Activated B cell treated with CpG ODN at 0.5 μM for 24 hours (primary cell): ENCODE measurements around the gene TMEM184B. TPM values are rescaled to one million over a fixed set of nuclear protein-coding genes. Genes with fewer than 3 reads are reported as not detected.

Source experiments
- ATAC-seq: fragments of 200-7000 bp; cut with Tn5 transposase; one replicate; pipeline ENCODE4 v1.10.0; 2021; ENCODE audit warnings: low read depth, mild to moderate bottlenecking, moderate library complexity
- CTCF ChIA-PET: fragments of 350-600 bp; sonication (Branson Sonifier 250); formaldehyde crosslinking; loops from one replicate; lab custom pipeline; 2021; ENCODE audit warnings: antibody characterized with exemption; lab: Charles Lee
- POLR2A ChIA-PET: fragments of 350-600 bp; sonication (Branson Sonifier 250); formaldehyde crosslinking; loops from one replicate; lab custom pipeline; 2021; ENCODE audit warnings: antibody characterized with exemption; lab: Charles Lee
- DNase-seq: peaks from one replicate; pipeline ENCODE4 v3.0.0; 2022
- H3K27ac Mint-ChIP-seq: one replicate; pipeline ENCODE4 v1.8.0; 2020; ENCODE audit warnings: mixed read lengths
- H3K27me3 Mint-ChIP-seq: one replicate; pipeline ENCODE4 v1.8.0; 2021; ENCODE audit warnings: mixed read lengths
- H3K36me3 Mint-ChIP-seq: one replicate; pipeline ENCODE4 v1.8.0; 2021; ENCODE audit warnings: low read depth, mixed read lengths
- H3K4me1 Mint-ChIP-seq: one replicate; pipeline ENCODE4 v1.8.0; 2021; ENCODE audit warnings: mixed read lengths
- H3K4me3 Mint-ChIP-seq: one replicate; pipeline ENCODE4 v1.8.0; 2020; ENCODE audit warnings: mild to moderate bottlenecking, mixed read lengths
- H3K9me3 Mint-ChIP-seq: one replicate; pipeline ENCODE4 v1.8.0; 2020; ENCODE audit warnings: mixed read lengths
- intact Hi-C: fragments of 100-400 bp; cut with micrococcal nuclease; formaldehyde crosslinking; loops from one replicate; pipeline ENCODE4 v1.15.1; 2024
- total RNA-seq: library from RNA; stranded (reverse); gene quantifications from 2 replicates; pipeline ENCODE4 v1.2.3, GENCODE V29; 2022
- TF ChIP-seq, protein P1 (sequence below): fragments of 200-600 bp; IDR thresholded peaks from one replicate; pipeline ENCODE4 v1.8.0; 2022; ENCODE audit warnings: antibody characterized with exemption, mild to moderate bottlenecking

TMEM184B gene
- total RNA-seq, 1 donor from 2014 or later = 24.0 TPM

DNA sequence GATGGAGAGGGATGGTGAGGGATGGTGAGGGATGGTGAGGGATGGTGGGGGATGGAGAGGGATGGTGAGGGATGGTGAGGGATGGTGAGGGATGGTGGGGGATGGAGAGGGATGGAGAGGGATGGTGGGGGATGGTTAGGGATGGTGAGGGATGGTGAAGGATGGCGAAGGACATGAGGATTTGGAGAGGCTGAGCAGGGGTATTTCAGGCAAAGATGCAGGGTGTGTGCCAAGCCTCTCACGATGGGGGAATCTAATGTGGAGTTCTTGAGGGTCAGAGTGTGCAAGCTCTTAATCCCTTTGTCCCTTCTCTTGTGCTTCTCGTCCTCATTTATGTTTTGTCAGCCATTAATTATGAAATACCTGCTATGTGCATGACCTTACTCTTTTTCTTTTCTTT is 83.7 kb downstream of the TMEM184B start:
- Mint-ChIP-seq H3K27me3 (peaks cover 23% of the 10 kb centered on the region), H3K36me3 (no peaks in the 10 kb centered on the region), H3K9me3 (no peaks in the 10 kb centered on the region), H3K4me3 (no peak overlapping the region), H3K27ac (no peak overlapping the region), H3K4me1 (no peaks in the 10 kb centered on the region)
- TF ChIP-seq, protein P1, sequence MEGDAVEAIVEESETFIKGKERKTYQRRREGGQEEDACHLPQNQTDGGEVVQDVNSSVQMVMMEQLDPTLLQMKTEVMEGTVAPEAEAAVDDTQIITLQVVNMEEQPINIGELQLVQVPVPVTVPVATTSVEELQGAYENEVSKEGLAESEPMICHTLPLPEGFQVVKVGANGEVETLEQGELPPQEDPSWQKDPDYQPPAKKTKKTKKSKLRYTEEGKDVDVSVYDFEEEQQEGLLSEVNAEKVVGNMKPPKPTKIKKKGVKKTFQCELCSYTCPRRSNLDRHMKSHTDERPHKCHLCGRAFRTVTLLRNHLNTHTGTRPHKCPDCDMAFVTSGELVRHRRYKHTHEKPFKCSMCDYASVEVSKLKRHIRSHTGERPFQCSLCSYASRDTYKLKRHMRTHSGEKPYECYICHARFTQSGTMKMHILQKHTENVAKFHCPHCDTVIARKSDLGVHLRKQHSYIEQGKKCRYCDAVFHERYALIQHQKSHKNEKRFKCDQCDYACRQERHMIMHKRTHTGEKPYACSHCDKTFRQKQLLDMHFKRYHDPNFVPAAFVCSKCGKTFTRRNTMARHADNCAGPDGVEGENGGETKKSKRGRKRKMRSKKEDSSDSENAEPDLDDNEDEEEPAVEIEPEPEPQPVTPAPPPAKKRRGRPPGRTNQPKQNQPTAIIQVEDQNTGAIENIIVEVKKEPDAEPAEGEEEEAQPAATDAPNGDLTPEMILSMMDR = no peak
- ATAC-seq (no peak), DNase-seq (no peak)
- intact Hi-C loops = no loop called here
- ChIA-PET POLR2A (interaction anchor here (1.5 kb wide), 1 partner anchor 13 kb away, joined by 3 read pairs; the partner anchor contains the start of gene MAFF), CTCF (no interaction called here)

DNA sequence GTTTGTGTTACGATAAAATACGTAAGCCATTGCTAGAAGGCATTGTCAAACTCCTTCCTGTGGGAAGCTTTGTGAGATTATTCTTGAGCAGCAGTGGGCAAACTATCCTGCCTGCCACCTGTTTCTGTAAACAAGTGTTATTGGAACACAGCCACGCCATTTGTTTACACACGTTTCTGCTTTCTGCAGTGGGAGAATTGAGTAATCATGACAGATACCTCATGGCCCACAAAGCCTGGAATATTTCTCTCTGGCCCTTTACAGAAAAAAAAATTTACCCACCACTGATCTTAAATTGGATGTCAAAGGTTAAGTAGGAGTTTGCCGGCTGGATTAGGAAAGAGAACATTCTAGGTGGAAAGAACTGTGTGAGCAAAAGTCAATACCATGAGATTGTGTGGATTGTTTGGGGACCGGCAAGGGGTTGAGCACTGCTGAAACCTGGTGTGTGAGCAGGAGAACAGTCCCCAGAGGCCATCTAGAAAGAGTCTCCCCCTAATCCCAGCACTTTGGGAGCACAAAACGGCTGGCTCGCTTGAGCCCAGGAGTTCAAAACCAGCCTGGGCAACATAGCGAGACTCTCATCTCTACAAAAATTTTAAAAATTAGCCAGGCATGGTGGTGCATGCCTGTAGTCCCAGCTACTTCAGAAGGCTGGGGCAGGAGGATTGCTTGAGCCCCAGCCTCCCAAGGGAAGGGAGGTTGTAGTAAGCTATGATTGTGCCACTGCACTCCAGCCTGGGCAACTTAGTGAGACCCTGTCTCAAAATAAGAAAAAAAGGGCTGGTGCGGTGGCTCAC is 85.2 kb downstream of the TMEM184B start:
- no peaks in the 10 kb centered on the region for H3K4me1 Mint-ChIP-seq
- H3K36me3 Mint-ChIP-seq = no peaks in the 10 kb centered on the region
- H3K9me3 Mint-ChIP-seq = no peaks in the 10 kb centered on the region
- ChIA-PET POLR2A (interaction anchor here (0.6 kb wide), 1 partner anchor 8 kb away, joined by 9 read pairs; no protein-coding TSS in a partner anchor), CTCF (no interaction called here)
- no peak overlapping the region for H3K27ac Mint-ChIP-seq
- TF ChIP-seq, protein P1 = no peak
- intact Hi-C loops = no loop called here
- no peak overlapping the region for H3K4me3 Mint-ChIP-seq
- no peak for DNase-seq
- ATAC-seq = no peak
- peaks cover 20% of the 10 kb centered on the region for H3K27me3 Mint-ChIP-seq

DNA sequence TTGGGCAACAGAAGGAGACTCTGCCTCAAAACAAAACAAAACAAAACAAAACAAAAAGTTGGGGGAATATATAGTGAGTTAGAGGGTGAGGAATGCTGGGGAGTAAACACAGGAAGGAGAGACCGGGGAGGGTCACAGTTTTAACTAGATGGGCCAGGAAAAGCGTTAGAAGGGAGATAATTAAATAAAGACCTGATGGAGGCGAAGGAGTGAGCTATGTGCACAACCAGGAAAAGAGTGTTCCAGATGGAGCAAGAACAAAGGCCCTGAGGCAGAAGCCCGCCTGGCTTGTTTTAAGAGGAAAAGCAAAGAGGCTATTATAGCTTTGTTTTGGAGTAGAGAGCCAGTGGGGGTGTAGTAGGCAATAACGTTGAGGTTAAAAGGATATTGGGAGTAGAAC is 86.4 kb downstream of the TMEM184B start:
- TF ChIP-seq, protein P1 = no peak
- intact Hi-C loops = no loop called here
- ATAC-seq (no peak), DNase-seq (no peak)
- H3K4me1 Mint-ChIP-seq = peaks cover 7% of the 10 kb centered on the region
- POLR2A ChIA-PET = interaction anchor here (1.0 kb wide), 1 partner anchor 10 kb away, joined by 3 read pairs; no protein-coding TSS in a partner anchor
- H3K4me3 Mint-ChIP-seq = no peak overlapping the region
- CTCF ChIA-PET = no interaction called here
- H3K27me3 Mint-ChIP-seq = peaks cover 11% of the 10 kb centered on the region
- H3K36me3 Mint-ChIP-seq = peaks cover 3% of the 10 kb centered on the region
- H3K27ac Mint-ChIP-seq = no peak overlapping the region
- H3K9me3 Mint-ChIP-seq = no peaks in the 10 kb centered on the region

DNA sequence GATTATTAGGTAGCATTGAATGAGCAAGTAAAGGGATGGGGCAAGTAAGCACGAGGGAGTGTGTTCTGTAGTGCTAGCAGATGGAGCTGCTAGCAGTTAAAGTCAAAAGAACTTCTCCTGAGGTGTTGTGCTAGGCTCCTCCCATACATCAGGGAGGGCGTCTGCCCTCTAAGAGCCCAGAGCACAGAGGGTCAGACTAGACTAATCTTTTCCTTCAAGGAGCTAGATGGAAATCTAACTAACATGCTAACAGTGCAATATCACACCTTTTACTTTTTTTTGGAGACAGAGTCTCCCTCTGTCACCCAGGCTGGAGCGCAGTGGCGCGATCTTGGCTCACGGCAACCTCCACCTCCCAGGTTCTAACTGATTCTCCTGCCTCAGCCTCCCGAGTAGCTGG is 88.0 kb downstream of the TMEM184B start:
- ChIA-PET POLR2A (interaction anchor here (1.4 kb wide), 1 partner anchor 17 kb away, joined by 3 read pairs; the partner anchor contains the start of gene MAFF), CTCF (no interaction called here)

More for the DNA sequence above, 88.0 kb downstream of the TMEM184B start:
- Mint-ChIP-seq H3K27ac (no peak overlapping the region), H3K27me3 (peaks cover 9% of the 10 kb centered on the region), H3K9me3 (no peaks in the 10 kb centered on the region), H3K4me3 (no peak overlapping the region), H3K36me3 (peaks cover 4% of the 10 kb centered on the region), H3K4me1 (peaks cover 23% of the 10 kb centered on the region)
- TF ChIP-seq, protein P1 = no peak
- ATAC-seq (no peak), DNase-seq (no peak)
- intact Hi-C loops = no loop called here
